GM12892 (cell line): ENCODE results near the gene ARRDC1.

Source experiments
- POLR2A ChIP-seq: IDR thresholded peaks from 2 replicates; pipeline ENCODE4 v1.6.1; 2011; ENCODE audit warnings: low read depth, low read length, control low read depth
- POLR2AphosphoS5 ChIP-seq: IDR thresholded peaks from 2 replicates; pipeline ENCODE4 v1.6.1; 2011; ENCODE audit warnings: low read depth, low read length, control low read depth
- TAF1 ChIP-seq: IDR thresholded peaks from 2 replicates; pipeline ENCODE4 v1.6.1; 2011; ENCODE audit warnings: low read depth, mild to moderate bottlenecking, control low read depth, low read length, borderline replicate concordance

- TF ChIP-seq TAF1 (no peak), POLR2AphosphoS5 (no peak), POLR2A (no peak)
Measured at GRCh38 chr9:137583957-137584356, 21.5 kb upstream of the ARRDC1 start.
